Measurements from ENCODE around the gene PDK1.

DNA sequence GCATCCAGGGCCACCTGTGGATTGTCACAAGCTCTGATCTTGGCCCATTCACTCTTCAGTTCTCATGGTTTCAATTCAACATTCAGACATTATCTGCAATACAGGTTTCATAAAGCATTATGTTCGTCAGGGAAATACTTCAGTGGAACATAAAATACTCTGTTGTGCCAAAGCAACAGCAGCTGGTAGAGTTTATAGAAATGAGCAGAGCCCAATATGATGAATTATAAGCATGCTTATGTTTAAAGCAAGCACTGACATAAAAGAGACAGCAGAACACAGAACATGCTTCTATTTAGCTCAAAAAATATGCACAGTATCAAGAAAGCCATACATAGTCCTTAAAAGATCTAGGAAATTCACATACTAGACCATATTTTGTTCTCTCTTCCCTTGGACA is 71.3 kb downstream of the PDK1 start:
- TF ChIP-seq, protein P1, sequence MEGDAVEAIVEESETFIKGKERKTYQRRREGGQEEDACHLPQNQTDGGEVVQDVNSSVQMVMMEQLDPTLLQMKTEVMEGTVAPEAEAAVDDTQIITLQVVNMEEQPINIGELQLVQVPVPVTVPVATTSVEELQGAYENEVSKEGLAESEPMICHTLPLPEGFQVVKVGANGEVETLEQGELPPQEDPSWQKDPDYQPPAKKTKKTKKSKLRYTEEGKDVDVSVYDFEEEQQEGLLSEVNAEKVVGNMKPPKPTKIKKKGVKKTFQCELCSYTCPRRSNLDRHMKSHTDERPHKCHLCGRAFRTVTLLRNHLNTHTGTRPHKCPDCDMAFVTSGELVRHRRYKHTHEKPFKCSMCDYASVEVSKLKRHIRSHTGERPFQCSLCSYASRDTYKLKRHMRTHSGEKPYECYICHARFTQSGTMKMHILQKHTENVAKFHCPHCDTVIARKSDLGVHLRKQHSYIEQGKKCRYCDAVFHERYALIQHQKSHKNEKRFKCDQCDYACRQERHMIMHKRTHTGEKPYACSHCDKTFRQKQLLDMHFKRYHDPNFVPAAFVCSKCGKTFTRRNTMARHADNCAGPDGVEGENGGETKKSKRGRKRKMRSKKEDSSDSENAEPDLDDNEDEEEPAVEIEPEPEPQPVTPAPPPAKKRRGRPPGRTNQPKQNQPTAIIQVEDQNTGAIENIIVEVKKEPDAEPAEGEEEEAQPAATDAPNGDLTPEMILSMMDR (IDR thresholded peaks at IDR 0.05; ENCODE audit: borderline replicate concordance, extremely low read depth, low read length, poor library complexity, severe bottlenecking), result no peak
- no peak for TF ChIP-seq EZH2 (IDR thresholded peaks at IDR 0.05; ENCODE audit: borderline replicate concordance, low read depth, low read length, severe bottlenecking)
